CD4-positive, alpha-beta T cell treated with Interleukin-2 at 100 ng/mL for 4 hours (primary cell): Measurements from ENCODE around the gene CCL14.
"Not testable (repeated sequence)": the region's sequence is repeated elsewhere in the genome, so short reads cannot be mapped to it uniquely, and the experiment has no call there.

Source experiments
- DNase-seq: peaks from one replicate; pipeline ENCODE4 v3.0.0-alpha.2; 2020; ENCODE audit warnings: low spot score

Gene CCL14

GRCh38 chr17:35942588-35943186, 43.8 kb downstream of the CCL14 start:
- no peak for DNase-seq

GRCh38 chr17:35938492-35938891, 48.0 kb downstream of the CCL14 start:
- not testable (repeated sequence) for DNase-seq

GRCh38 chr17:35936063-35936462, 50.5 kb downstream of the CCL14 start:
- DNase-seq: no peak

- DNase-seq: no peak
These were observed 51.8 kb downstream of the CCL14 start for GRCh38 chr17:35934760-35935159.
